Neural progenitor cell (in vitro differentiated cells): Measurements from ENCODE around the gene DRAXIN.

ENCODE experiments used
- CTCF ChIP-seq: fragments of 200-600 bp; sonication (generic); IDR thresholded peaks from 2 replicates; pipeline ENCODE4 v1.5.1; 2017; ENCODE audit warnings: antibody characterized with exemption, mild to moderate bottlenecking
- EZH2 ChIP-seq: fragments of 200-600 bp; sonication (generic); IDR thresholded peaks from 2 replicates; pipeline ENCODE4 v1.6.1; 2017; ENCODE audit warnings: antibody characterized with exemption, mild to moderate bottlenecking, moderate library complexity
- EZH2phosphoT487 ChIP-seq: fragments of 200-600 bp; sonication (generic); IDR thresholded peaks from 2 replicates; pipeline ENCODE4 v1.6.1; 2017; ENCODE audit warnings: antibody characterized with exemption

DNA sequence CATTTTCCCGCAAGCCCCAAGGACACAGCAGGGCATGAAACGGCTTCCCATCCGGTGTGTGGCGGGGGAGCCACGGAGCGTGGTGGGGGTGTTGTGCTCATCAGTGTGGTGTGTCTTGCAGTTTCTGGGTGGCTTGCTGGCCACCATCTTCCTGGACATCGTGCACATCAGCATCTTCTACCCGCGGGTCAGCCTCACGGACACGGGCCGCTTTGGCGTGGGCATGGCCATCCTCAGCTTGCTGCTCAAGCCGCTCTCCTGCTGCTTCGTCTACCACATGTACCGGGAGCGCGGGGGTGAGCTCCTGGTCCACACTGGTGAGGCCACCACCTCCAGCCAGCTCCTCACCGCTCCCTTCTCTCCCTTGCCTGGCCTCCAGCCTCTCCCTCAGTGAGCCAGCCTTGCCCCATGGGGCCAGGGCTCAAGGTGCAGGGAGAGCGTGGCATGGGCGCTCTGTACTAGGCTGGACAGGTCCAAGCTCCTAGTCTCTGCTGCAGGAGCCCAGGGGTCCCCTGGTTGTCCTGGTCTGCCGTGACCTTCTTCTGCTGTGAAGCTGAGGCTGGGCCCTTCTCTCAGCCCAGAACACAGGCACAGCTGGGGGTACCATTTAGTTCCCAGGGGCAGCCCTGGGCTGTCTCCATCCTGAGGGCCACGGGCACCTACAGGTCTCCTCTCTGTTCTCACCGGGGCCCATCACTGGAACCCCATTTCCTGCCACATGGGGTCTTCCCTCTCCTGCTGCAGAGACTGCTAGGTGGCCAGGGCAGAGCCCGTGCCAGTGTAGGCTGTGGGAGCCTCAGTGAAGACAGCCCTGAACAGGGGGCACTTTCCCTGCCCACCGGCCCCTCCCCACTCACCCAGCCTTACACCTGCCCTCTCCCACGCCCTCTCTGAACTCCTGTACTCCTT is 57.0 kb downstream of the DRAXIN start:
- TF ChIP-seq CTCF (no peak), EZH2phosphoT487 (no peak), EZH2 (no peak)
